Ishikawa (cell line): ENCODE data around the gene PDE4D.

ENCODE experiments used
- TAF1 ChIP-seq: IDR thresholded peaks from 2 replicates; pipeline ENCODE4 v1.6.1; 2012; ENCODE audit warnings: low read depth, mild to moderate bottlenecking
- YY1 ChIP-seq: IDR thresholded peaks from 2 replicates; pipeline ENCODE4 v1.6.1; 2012; ENCODE audit warnings: low read depth
- TF ChIP-seq, protein P1 (sequence below): IDR thresholded peaks from 2 replicates; pipeline ENCODE4 v1.6.1; 2012

DNA sequence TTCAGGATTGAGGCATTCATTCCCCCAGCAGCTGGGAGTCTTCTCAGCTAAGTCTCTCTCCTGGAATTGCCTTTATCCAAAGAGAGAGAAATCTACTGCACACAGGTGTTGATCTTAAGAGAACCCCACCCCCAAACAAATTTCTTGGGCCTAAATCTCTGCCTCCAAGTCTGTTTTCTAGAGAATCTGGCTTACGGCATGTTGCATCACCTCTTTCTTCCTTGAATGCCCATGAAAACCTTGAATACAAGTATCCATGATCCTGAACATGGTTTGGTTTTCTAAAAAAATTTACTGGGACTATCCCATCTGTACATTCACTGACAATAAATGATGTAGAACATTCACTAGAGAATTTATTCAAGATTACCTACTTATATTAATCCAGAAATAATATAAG, 401.6 kb downstream of the PDE4D start:
- TF ChIP-seq TAF1 (no peak), YY1 (no peak)
- TF ChIP-seq, protein P1, sequence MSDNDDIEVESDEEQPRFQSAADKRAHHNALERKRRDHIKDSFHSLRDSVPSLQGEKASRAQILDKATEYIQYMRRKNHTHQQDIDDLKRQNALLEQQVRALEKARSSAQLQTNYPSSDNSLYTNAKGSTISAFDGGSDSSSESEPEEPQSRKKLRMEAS = no peak
